ENCODE data around the gene HRCT1. TPM values are rescaled to one million over a fixed set of nuclear protein-coding genes. Genes with fewer than 3 reads are reported as not detected.
"Not testable (repeated sequence)": the region's sequence is repeated elsewhere in the genome, so short reads cannot be mapped to it uniquely, and the experiment has no call there.

The HRCT1 gene
- total RNA-seq, 1 donor from 2014 or later = not detected

- Mint-ChIP-seq H3K27me3 (ENCODE audit: low read depth) (peaks cover 20% of the 10 kb centered on the region), H3K4me3 (no peak overlapping the region), H3K36me3 (ENCODE audit: low read depth) (no peaks in the 10 kb centered on the region), H3K27ac (ENCODE audit: unreplicated experiment) (no peak overlapping the region), H3K9me3 (no peaks in the 10 kb centered on the region), H3K4me1 (no peaks in the 10 kb centered on the region)
- no peak for TF ChIP-seq CTCF (conservative IDR thresholded peaks at IDR 0.05)
- no peak for DNase-seq (ENCODE audit: low read depth, low spot score)
Measured at GRCh38 chr9:35930521-35930920, 24.5 kb downstream of the HRCT1 start.

- Mint-ChIP-seq H3K36me3 (ENCODE audit: low read depth) (no peaks in the 10 kb centered on the region), H3K27me3 (ENCODE audit: low read depth) (peaks cover 20% of the 10 kb centered on the region), H3K4me3 (no peak overlapping the region), H3K4me1 (no peaks in the 10 kb centered on the region), H3K27ac (ENCODE audit: unreplicated experiment) (no peak overlapping the region), H3K9me3 (no peaks in the 10 kb centered on the region)
- TF ChIP-seq CTCF (conservative IDR thresholded peaks at IDR 0.05) = no peak
- no peak for DNase-seq (ENCODE audit: low read depth, low spot score)
Measured at GRCh38 chr9:35930989-35931388, 25.0 kb downstream of the HRCT1 start.

GRCh38 chr9:35932735-35933134 lies 26.7 kb downstream of the HRCT1 start:
- Mint-ChIP-seq H3K9me3 (no peaks in the 10 kb centered on the region), H3K27me3 (ENCODE audit: low read depth) (peaks cover 12% of the 10 kb centered on the region), H3K4me1 (no peaks in the 10 kb centered on the region), H3K4me3 (no peak overlapping the region), H3K36me3 (ENCODE audit: low read depth) (no peaks in the 10 kb centered on the region), H3K27ac (ENCODE audit: unreplicated experiment) (no peak overlapping the region)
- TF ChIP-seq CTCF (conservative IDR thresholded peaks at IDR 0.05) = no peak
- DNase-seq (ENCODE audit: low read depth, low spot score) = no peak

GRCh38 chr9:35933550-35934067 lies 27.6 kb downstream of the HRCT1 start:
- DNase-seq (ENCODE audit: low read depth, low spot score) = no peak
- Mint-ChIP-seq H3K27me3 (ENCODE audit: low read depth) (peaks cover 12% of the 10 kb centered on the region), H3K4me3 (no peak overlapping the region), H3K27ac (ENCODE audit: unreplicated experiment) (no peak overlapping the region), H3K9me3 (no peaks in the 10 kb centered on the region), H3K36me3 (ENCODE audit: low read depth) (no peaks in the 10 kb centered on the region), H3K4me1 (no peaks in the 10 kb centered on the region)
- TF ChIP-seq CTCF (conservative IDR thresholded peaks at IDR 0.05) = no peak

GRCh38 chr9:35934069-35934468 lies 28.1 kb downstream of the HRCT1 start:
- not testable (repeated sequence) for H3K4me1 Mint-ChIP-seq; H3K36me3 Mint-ChIP-seq (ENCODE audit: low read depth); H3K27ac Mint-ChIP-seq (ENCODE audit: unreplicated experiment); DNase-seq (ENCODE audit: low read depth, low spot score); H3K4me3 Mint-ChIP-seq; H3K9me3 Mint-ChIP-seq
- H3K27me3 Mint-ChIP-seq (ENCODE audit: low read depth) = peaks cover 12% of the 10 kb centered on the region

- Mint-ChIP-seq H3K36me3 (ENCODE audit: low read depth) (no peaks in the 10 kb centered on the region), H3K4me3 (no peak overlapping the region), H3K27me3 (ENCODE audit: low read depth) (peaks cover 7% of the 10 kb centered on the region), H3K9me3 (no peaks in the 10 kb centered on the region), H3K27ac (ENCODE audit: unreplicated experiment) (no peak overlapping the region), H3K4me1 (no peaks in the 10 kb centered on the region)
- DNase-seq (ENCODE audit: low read depth, low spot score) = no peak
- TF ChIP-seq CTCF (conservative IDR thresholded peaks at IDR 0.05) = no peak
Measured at GRCh38 chr9:35935261-35935660, 29.3 kb downstream of the HRCT1 start.

All from neural crest cell (in vitro differentiated cells).